ENCODE results near the gene COL23A1. TPM values are rescaled to one million over a fixed set of nuclear protein-coding genes. Genes with fewer than 3 reads are reported as not detected.

Gene COL23A1
- total RNA-seq, 1 experiment from 2014 or later = not detected

DNA sequence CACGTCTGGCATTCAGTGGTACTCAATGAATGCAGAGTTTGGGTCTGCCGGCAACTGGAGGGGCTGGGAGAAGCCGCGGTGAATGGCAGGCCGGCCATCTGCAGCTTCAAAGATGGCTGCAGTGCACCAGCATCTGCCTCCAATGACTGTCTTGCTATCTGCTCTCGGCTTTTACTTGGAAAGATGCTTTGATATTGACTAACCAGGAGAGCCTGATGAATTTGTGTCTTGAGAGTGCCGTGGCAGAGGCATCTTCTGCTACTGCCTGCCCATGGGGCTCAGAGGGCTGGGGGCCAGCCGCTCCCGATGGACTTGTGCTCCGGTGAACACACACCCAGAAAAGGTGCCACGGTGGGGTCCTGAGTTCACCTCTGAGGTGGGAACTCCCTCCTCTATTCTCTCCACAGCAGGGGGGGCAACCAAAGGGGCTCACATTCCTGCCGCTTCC is 164.5 kb downstream of the COL23A1 start:
- Histone ChIP-seq H3K27me3 (replicated peaks; ENCODE audit: insufficient read depth, low read depth, low read length, poor library complexity) (no peaks in the 10 kb centered on the region), H3K9me3 (ENCODE audit: low read depth, low read length, poor library complexity, severe bottlenecking) (no peaks in the 10 kb centered on the region), H3K4me1 (ENCODE audit: insufficient read depth, low read length, poor library complexity, severe bottlenecking) (no peaks in the 10 kb centered on the region), H3K36me3 (ENCODE audit: insufficient read depth, low read length, poor library complexity, severe bottlenecking) (no peaks in the 10 kb centered on the region), H3K4me3 (ENCODE audit: low read depth, low read length, poor library complexity, severe bottlenecking) (no peak overlapping the region), H3K27ac (ENCODE audit: low read depth, low read length, poor library complexity, severe bottlenecking) (no peak overlapping the region)
- ChIA-PET POLR2A (ENCODE audit: low non-redundant PET) (no interaction called here), CTCF (no interaction called here)
- intact Hi-C loops (cut with micrococcal nuclease; ENCODE audit: unreplicated experiment) = no loop called here
- DNase-seq (ENCODE audit: low spot score) = no peak
- no TSS peak for BruUV-seq (replicated peaks)
- no peak for TF ChIP-seq EZH2 (IDR thresholded peaks at IDR 0.05; ENCODE audit: borderline replicate concordance, low read depth, low read length, poor library complexity, severe bottlenecking)
- TF ChIP-seq, protein P1, sequence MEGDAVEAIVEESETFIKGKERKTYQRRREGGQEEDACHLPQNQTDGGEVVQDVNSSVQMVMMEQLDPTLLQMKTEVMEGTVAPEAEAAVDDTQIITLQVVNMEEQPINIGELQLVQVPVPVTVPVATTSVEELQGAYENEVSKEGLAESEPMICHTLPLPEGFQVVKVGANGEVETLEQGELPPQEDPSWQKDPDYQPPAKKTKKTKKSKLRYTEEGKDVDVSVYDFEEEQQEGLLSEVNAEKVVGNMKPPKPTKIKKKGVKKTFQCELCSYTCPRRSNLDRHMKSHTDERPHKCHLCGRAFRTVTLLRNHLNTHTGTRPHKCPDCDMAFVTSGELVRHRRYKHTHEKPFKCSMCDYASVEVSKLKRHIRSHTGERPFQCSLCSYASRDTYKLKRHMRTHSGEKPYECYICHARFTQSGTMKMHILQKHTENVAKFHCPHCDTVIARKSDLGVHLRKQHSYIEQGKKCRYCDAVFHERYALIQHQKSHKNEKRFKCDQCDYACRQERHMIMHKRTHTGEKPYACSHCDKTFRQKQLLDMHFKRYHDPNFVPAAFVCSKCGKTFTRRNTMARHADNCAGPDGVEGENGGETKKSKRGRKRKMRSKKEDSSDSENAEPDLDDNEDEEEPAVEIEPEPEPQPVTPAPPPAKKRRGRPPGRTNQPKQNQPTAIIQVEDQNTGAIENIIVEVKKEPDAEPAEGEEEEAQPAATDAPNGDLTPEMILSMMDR (conservative IDR thresholded peaks at IDR 0.05; ENCODE audit: low read depth, low read length) = no peak

GRCh38 chr5:178424810-178425177 is 165.4 kb downstream of the COL23A1 start:
- Histone ChIP-seq H3K36me3 (ENCODE audit: insufficient read depth, low read length, poor library complexity, severe bottlenecking) (no peaks in the 10 kb centered on the region), H3K27me3 (replicated peaks; ENCODE audit: insufficient read depth, low read depth, low read length, poor library complexity) (no peaks in the 10 kb centered on the region), H3K4me1 (ENCODE audit: insufficient read depth, low read length, poor library complexity, severe bottlenecking) (no peaks in the 10 kb centered on the region), H3K4me3 (ENCODE audit: low read depth, low read length, poor library complexity, severe bottlenecking) (no peak overlapping the region), H3K27ac (ENCODE audit: low read depth, low read length, poor library complexity, severe bottlenecking) (no peak overlapping the region), H3K9me3 (ENCODE audit: low read depth, low read length, poor library complexity, severe bottlenecking) (no peaks in the 10 kb centered on the region)
- DNase-seq (ENCODE audit: low spot score) = no peak
- no TSS peak for BruUV-seq (replicated peaks)
- ChIA-PET CTCF (no interaction called here), POLR2A (ENCODE audit: low non-redundant PET) (no interaction called here)
- intact Hi-C loops (cut with micrococcal nuclease; ENCODE audit: unreplicated experiment) = no loop called here
- TF ChIP-seq, protein P1 (conservative IDR thresholded peaks at IDR 0.05; ENCODE audit: low read depth, low read length) = no peak
- no peak for TF ChIP-seq EZH2 (IDR thresholded peaks at IDR 0.05; ENCODE audit: borderline replicate concordance, low read depth, low read length, poor library complexity, severe bottlenecking)

DNA sequence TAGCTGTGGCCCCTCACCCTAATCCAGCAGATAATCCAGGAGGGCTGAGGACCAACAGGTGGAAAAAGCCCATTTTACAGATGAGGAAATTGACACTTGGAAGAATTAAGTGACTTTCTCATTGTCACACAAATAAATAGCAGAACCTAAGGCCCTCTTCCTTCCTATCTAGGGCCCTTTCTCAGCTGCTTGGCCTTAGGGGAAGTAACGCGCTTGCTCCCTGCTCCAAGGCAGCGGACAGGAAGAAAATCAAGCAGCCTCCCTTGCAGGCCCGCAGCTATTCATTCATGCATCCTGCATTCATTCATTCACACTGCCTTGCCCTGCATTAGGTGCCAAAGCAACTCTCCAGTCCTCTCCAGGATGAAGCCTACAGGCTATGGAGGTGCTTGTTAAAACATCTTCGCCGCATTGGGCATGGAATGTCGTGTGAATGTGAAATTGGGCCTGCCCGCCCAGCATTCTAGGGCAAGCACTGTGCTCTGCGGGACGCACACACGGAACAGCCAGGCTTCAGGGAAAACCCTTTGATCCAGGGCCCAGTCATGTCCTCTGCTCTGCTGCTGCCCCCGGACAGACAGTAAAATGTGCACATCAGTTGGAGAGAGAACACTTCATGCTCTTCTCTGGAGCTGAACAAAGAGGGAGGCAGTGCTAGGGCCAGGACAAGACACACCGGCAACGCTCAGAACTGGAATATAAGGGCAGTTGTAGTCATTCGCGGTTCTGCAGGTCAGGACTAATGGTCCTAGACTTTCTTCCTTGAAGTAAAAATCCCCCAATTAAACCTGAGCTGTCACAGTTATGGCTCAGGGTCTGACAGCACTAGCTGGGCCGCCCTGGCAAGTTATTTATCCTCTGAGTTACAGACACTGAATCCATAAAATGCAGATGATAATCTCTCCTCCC is 166.0 kb downstream of the COL23A1 start:
- TF ChIP-seq EZH2 (IDR thresholded peaks at IDR 0.05; ENCODE audit: borderline replicate concordance, low read depth, low read length, poor library complexity, severe bottlenecking) = no peak
- TF ChIP-seq, protein P1 (conservative IDR thresholded peaks at IDR 0.05; ENCODE audit: low read depth, low read length) = no peak
- Histone ChIP-seq H3K27me3 (replicated peaks; ENCODE audit: insufficient read depth, low read depth, low read length, poor library complexity) (no peaks in the 10 kb centered on the region), H3K4me3 (ENCODE audit: low read depth, low read length, poor library complexity, severe bottlenecking) (no peak overlapping the region), H3K27ac (ENCODE audit: low read depth, low read length, poor library complexity, severe bottlenecking) (no peak overlapping the region), H3K4me1 (ENCODE audit: insufficient read depth, low read length, poor library complexity, severe bottlenecking) (no peaks in the 10 kb centered on the region), H3K9me3 (ENCODE audit: low read depth, low read length, poor library complexity, severe bottlenecking) (no peaks in the 10 kb centered on the region), H3K36me3 (ENCODE audit: insufficient read depth, low read length, poor library complexity, severe bottlenecking) (no peaks in the 10 kb centered on the region)
- POLR2A ChIA-PET (ENCODE audit: low non-redundant PET) = no interaction called here
- no TSS peak for BruUV-seq (replicated peaks)
- no peak for DNase-seq (ENCODE audit: low spot score)
- intact Hi-C loops (cut with micrococcal nuclease; ENCODE audit: unreplicated experiment) = no loop called here
- CTCF ChIA-PET = no interaction called here
